T47D (cell line): Measurements from ENCODE around the gene RWDD3.

Experiments
- DNase-seq, 2 experiments: peaks; one replicate each; pipeline versions ENCODE4 v3.0.0 to v3.0.0-alpha.2; 2011 to 2012; ENCODE audit warnings: low read depth in 1 of 2, low spot score in 1 of 2
- JUND ChIP-seq: IDR thresholded peaks from 2 replicates; pipeline ENCODE4 v1.6.1; 2012; ENCODE audit warnings: low read depth
- in situ Hi-C: cut with HindIII; loops from 2 replicates; pipeline ENCODE4 v1.10.0; 2016; ENCODE audit warnings: low sequenced_read_pairs, low pct_unique_long_range_greater_than_20kb

The RWDD3 gene

GRCh38 chr1:95216292-95216990 is 17.6 kb upstream of the RWDD3 start:
- TF ChIP-seq JUND, result no peak
- no peak for DNase-seq
- in situ Hi-C loops, result no loop called here

- TF ChIP-seq JUND, result no peak
- DNase-seq, result no peak
- in situ Hi-C loops, result no loop called here
Measured at GRCh38 chr1:95217371-95217770, 16.6 kb upstream of the RWDD3 start.

GRCh38 chr1:95219407-95219806 is 14.6 kb upstream of the RWDD3 start:
- no peak for TF ChIP-seq JUND
- in situ Hi-C loops, result no loop called here
- no peak for DNase-seq

- in situ Hi-C loops, result no loop called here
- no peak for TF ChIP-seq JUND
- DNase-seq, result no peak
Measured at GRCh38 chr1:95221306-95221705, 12.7 kb upstream of the RWDD3 start.

- DNase-seq, result no peak
- in situ Hi-C loops, result no loop called here
Measured at GRCh38 chr1:95222629-95223028, 11.4 kb upstream of the RWDD3 start.

GRCh38 chr1:95223110-95223509 is 10.9 kb upstream of the RWDD3 start:
- no peak for TF ChIP-seq JUND
- no peak for DNase-seq
- in situ Hi-C loops, result no loop called here

More at GRCh38 chr1:95222629-95223028, 11.4 kb upstream of the RWDD3 start:
- TF ChIP-seq JUND, result no peak

- no peak for DNase-seq
- in situ Hi-C loops, result no loop called here
- TF ChIP-seq JUND, result no peak
Measured at GRCh38 chr1:95226781-95227660, 7.0 kb upstream of the RWDD3 start.

GRCh38 chr1:95229037-95229436 is 5.0 kb upstream of the RWDD3 start:
- in situ Hi-C loops, result no loop called here
- DNase-seq, result no peak
- TF ChIP-seq JUND, result no peak

GRCh38 chr1:95229706-95230105 is 4.3 kb upstream of the RWDD3 start:
- in situ Hi-C loops, result no loop called here
- TF ChIP-seq JUND, result no peak
- no peak for DNase-seq

- TF ChIP-seq JUND, result no peak
- in situ Hi-C loops, result no loop called here
- no peak for DNase-seq
Measured at GRCh38 chr1:95230256-95230655, 3.8 kb upstream of the RWDD3 start.

- DNase-seq, result peak in 1 of 2 experiments; percentile 5
- in situ Hi-C loops, result no loop called here
- TF ChIP-seq JUND, result no peak
Measured at GRCh38 chr1:95230768-95231191, 3.2 kb upstream of the RWDD3 start.

GRCh38 chr1:95232646-95233318 is 1.2 kb upstream of the RWDD3 start:
- in situ Hi-C loops, result no loop called here
- DNase-seq, result no peak
- no peak for TF ChIP-seq JUND

- no peak for TF ChIP-seq JUND
- in situ Hi-C loops, result no loop called here
- peak; percentile 10 to 46 for DNase-seq
Measured at GRCh38 chr1:95233319-95233736, 682 bp upstream of the RWDD3 start.
